Measurements from ENCODE around the gene HCFC1R1.
"Not testable (repeated sequence)": the region's sequence is repeated elsewhere in the genome, so short reads cannot be mapped to it uniquely, and the experiment has no call there.

HCFC1R1 gene

DNA sequence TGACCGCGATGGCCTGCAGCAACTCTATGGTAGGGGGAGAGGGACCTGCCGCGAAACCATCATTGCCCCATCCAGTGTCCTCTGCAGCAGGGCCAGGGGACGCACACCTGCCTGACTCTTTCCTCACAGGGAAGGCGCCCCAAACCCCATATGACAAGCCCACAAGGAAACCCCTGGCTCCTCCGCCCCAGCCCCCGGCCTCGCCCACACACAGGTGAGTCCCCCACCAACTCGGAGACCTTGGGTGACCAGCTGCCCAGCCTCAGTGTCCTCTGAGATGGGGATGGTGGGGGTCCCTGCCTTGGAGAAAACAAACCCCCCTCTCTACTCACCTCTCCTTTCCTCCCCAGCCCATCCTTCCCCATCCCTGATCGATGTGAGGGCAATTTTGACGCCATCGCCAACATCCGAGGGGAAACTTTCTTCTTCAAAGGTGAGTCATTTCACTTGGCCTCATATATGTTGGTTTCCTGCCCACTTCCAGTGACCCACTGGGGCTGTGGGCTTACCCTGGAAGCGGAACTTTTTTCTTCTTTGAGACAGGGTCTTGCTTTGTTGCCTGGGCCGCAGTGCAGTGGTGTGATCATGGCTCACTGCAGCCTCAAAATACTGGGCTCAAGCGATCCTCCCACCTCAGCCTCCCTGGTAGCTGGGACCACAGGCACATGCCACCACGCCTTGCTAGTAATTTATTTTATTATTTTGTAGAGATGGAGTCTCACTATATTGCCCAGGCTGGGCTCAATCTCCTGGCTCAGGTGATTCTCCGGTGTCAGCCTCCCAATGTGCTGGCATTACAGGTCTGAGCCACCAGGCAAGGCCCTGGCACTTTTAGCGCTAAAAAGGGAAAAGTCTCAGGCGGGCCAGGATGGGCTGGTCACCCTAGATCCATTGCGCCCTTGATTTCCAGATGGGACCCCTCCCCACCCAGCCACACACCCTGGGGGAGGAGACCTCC lies 33.7 kb upstream of the HCFC1R1 start:
- DNase-seq (ENCODE audit: low read depth) = no peak

DNA sequence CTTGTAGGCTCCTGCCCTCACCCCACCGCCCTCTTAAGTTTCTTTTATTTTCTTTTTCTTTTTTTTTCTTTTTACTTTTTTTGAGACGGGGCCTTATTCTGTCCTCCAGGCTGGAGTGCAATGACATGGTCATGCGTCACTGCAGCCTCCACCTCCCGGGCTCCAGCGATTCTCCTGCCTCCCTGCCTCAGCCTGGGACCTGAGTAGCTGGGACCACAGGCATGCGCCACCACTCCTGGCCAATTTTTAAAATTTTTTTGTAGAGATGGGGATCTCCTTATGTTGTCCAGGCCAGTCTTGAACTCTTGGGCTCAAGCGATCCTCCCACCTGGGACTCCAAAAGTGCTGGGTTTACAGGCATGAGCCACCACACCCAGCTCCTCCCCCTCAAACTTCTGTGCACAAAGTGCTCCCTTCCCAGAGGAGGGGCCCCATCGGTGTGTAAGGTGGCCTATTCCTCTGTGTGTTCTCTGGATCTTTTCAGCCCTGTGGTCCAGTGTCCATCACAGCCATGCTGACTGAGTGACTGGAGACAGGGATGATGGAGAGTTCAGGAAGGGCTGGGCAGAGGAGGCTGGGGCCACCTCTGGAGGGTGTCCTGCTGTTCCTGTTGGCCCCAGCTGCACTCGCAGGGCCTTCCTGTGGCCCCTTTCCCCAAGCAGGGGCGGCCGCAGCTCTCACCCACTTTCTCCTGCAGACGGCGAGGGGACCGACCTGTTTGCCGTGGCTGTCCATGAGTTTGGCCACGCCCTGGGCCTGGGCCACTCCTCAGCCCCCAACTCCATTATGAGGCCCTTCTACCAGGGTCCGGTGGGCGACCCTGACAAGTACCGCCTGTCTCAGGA lies 32.8 kb upstream of the HCFC1R1 start:
- no peak for DNase-seq (ENCODE audit: low read depth)

DNA sequence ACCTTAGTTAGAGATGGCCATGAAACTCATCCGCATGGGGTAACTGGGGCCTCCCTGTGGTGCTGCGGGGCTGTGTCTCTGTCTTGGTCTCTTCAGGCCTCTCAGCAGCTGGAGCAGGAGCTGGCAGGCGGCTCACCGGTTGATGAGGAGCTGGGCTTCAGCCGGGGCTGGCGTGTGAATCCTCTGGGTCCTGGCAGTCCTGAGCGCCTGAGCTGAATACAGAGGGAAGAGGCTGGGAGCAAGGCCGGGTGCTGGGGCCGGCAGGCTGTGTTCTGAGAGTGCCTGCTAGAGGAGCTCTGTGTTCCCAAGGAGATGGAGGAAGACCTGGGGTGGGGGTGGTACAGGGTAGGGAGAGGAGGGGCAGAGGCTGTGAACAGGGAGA lies 32.0 kb upstream of the HCFC1R1 start:
- DNase-seq (ENCODE audit: low read depth) = not testable (repeated sequence)

DNA sequence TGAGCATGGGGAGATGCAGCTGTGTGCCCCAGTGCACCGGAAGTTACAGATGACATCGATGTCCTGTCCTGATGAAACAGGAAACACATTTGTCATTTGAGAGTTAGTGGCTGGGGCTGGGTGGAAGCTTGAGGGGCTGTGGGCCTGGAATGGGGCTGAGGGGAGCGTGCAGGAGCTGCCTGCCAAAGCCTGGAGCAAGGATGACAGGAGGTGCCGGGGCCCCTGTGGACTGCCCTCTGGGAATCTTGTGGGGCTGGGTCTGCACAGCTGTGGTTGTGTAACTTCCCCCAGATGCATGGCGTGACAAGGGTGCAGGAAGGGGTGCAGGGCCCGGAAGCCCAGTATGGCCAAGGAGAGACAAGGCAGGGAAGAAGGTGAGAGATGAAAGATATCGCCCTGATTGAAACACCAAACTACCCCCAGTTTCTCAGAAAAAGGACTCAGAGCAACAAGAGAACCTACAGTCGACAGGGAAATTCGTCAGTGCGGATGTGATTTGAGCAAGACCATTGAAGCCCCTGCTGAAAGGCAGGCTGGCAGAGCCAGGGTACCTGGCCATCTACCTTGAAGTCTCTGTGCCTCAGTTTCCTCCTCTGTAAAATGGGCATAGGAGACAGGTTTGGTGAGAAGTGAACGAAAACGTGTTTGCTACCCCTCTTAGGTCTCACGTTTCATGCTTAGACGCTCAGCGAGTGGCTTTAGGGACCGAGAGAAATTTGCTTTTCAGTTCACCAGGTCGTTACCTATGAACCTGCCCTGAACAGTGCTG lies 31.4 kb upstream of the HCFC1R1 start:
- no peak for DNase-seq (ENCODE audit: low read depth)

DNA sequence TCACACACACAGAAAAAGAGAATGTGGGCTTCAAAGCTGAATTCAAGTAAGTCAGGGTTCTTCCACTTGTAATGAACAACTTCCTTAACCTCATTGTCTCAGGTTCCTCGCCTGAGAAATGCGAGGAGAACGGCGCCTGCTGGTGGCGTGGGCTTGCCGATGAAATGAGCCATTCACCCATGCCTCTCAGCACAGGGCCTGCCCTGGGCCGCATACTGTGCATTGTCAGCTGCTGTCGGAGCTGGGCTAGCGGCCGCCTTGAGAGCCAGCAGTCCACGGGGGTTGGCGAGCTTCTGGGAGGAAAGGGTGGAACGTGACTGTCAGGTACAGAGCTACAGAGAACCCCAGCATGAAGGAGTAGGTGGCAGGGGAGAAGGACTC lies 29.6 kb upstream of the HCFC1R1 start:
- DNase-seq (ENCODE audit: low read depth) = not testable (repeated sequence)

DNA sequence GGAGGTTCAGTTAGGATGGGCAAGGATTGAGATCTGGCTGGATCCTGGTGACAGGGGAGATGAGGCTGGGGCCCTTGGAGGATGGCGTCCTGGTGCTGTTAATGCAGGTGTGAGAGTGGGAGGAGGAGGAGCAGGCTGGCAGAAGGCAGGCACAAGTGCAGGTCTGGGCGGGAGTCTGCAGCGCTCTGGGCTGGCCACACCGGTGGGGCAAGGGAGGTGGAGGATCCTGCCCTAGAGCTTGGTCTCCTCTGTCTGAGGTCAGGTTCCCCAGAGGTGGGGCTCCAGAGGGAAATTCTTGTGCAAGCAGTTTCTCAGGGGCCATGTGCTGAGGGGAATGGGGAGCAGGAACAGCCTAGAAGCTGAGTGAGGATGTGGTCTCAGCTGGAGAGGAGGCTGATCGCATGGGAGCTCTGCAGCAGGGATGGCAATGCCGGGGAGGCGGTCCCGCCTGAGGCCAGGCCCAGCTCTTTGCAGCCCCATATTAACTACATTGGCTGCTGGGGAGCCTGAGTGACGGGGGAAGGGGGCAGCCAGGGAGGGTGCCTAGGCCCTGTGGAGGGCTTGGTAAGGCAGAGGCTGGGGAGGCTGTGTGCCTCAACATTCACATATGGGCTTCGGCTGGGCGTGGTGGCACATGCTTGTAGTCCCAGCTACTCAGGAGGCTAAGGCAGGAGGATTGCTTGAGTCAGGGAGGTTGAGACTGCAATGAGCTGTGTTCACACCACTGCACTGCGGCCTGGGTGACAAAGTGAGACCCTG lies 29.0 kb upstream of the HCFC1R1 start:
- not testable (repeated sequence) for DNase-seq (ENCODE audit: low read depth)

DNA sequence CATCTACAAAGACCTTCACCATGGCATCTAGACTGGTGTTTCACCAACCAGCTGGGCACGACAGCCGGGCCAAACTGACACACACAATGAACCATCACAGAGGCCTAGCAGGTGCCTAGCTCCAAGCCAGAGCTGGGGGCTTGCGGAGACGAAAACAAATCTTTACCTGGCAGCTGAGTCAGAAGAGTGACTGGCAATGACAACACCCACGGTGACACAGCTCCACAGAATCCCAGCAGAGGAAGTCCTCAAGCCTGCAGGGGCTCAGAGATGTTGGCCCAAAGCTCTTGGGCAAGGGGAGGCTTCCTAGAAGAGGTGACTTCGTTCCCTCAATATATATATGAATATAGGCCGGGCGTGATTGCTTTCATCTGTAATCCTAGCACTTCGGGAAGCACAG lies 27.8 kb upstream of the HCFC1R1 start:
- DNase-seq (ENCODE audit: low read depth) = no peak

DNA sequence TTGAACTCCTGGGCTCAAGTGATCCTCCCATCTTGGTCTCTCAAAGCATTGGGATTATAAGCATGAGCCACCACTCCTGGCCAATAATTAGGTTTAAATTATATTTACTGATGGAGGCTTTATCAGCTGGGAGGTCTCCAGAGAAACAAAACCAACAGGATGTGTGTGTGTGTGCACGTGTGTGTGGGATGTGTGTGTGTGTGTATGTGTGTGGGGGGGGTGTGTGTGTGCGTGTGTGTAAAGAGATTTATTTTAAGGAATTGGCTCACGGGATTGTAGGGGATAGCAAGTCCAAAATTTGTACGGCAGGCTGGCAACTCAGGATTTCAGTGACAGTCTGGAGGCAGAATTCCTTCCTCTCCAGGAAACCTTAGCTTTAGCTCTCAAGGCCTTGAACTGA lies 27.3 kb upstream of the HCFC1R1 start:
- DNase-seq (ENCODE audit: low read depth) = no peak

DNA sequence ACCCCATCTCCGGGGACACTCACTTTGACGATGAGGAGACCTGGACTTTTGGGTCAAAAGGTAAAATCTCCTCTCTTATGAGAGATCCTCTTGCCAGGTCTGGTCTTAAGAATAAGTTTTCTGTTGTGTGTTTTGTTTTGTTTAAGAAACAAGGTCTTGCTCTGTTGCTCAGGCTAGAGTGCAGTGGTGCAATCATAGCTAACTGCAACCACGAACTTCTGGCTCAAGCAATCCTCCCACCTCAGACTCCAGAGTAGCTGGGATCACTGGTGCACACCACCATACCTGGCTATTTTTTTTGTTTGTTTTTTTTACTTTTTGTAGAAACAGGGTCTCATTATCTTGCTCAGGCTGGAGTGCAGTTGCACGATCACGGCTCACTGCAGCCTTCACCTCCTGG lies 26.7 kb upstream of the HCFC1R1 start:
- no peak for DNase-seq (ENCODE audit: low read depth)

DNA sequence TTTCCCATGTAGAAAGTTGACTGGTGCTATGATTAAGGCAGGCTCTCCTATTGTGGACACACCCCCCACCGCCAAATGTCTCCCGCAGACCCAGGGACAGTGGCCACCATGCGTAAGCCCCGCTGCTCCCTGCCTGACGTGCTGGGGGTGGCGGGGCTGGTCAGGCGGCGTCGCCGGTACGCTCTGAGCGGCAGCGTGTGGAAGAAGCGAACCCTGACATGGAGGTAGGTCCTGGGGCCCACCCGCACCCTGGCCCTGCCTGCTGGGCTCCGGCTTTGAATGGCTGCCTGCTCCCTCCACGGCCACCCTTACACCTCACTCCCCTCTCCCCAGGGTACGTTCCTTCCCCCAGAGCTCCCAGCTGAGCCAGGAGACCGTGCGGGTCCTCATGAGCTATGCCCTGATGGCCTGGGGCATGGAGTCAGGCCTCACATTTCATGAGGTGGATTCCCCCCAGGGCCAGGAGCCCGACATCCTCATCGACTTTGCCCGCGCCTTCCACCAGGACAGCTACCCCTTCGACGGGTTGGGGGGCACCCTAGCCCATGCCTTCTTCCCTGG lies 26.3 kb upstream of the HCFC1R1 start:
- DNase-seq (ENCODE audit: low read depth) = no peak

DNA sequence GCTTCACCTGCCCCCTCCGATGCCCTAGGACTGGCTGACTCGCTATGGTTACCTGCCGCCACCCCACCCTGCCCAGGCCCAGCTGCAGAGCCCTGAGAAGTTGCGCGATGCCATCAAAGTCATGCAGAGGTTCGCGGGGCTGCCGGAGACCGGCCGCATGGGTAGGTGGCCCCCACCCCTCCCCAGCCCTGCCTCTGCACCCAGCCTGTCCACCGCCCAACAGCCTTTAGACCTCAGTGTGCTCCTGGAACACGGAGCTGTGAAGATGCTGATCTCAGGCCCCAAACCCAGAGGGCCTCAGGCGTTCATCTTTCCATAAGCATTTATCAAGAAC lies 23.6 kb upstream of the HCFC1R1 start:
- no peak for DNase-seq (ENCODE audit: low read depth)

DNA sequence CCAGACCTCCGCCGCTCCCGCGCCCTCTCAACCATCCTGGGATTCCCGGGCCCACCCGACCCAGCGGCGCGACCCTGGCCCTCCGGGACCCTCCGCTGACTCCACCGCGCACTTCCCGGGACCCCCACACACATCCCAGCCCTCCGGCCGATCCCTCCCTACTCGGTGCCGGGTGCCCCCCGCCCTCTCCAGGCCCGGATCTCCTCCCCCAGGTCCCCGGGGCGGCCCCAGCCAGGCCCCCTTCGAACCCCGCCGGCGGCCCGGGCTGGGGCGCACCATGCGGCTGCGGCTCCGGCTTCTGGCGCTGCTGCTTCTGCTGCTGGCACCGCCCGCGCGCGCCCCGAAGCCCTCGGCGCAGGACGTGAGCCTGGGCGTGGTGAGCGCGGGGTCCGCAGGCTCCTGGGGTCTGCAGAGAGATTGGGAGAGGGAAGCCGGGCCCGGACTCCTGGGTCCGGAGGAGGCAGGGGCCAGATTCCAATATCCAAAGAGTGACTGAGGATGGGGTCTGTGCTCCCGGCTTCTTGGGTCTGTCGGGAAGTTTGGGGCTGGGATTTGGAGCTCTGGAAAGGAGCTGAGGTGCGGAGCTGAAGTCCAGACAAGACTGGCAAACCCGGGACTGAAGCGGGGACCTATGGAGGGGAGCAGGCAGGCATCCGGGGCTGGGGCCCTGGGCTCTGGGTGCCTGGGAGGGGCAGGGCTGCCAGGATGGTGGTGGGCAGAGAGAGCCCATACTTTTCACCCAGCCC lies 23.1 kb upstream of the HCFC1R1 start:
- no peak for DNase-seq (ENCODE audit: low read depth)

DNA sequence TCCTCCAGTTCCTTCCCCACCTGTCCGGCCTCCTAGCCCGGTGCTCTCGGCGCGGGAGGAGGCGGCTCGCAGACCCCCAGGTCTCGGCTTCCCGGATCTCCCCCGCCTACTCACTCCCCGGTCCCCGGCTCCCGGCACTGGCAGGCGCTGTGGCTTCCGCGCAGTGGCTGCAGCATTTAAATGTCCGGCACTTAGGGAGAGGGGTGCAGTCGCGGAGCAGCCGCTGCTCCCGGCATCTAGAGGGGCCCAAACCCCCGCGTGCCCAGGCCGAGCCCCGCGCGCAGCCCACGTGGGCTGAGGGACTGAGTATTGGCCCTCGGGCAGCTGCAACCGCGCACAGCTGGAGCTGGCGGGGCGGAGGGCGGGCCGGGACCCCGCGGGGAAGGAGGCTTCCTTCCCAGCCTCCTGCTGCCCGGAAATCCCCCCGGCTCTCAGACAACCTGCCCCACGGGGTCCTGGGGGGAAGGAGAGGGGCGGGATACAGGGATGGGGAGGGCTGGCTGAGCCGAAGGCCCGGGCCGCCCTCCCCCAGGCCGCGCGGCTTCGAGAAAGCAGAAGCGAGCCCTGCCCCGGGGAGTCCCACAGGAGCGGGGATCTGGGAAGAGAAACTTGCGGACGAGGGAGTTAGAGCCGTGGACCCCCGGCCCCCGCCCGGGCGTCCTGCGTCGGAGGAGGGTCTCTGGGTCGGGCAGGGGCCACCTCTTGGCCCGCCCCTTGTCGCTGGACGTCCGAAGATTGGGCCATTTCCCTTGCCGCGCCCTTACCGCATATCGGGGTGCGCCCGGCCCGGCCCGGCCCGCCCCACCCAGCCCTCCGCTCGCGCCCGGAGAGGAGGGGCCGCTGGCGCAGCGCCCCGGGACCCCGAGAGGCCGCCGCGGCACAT lies 22.3 kb upstream of the HCFC1R1 start, which contains the start of gene MMP25:
MMP25 (plus strand) TSS at position 804 of the 883 bp plus-strand sequence. CDS start 357 bp downstream, outside the sequence.
- DNase-seq (ENCODE audit: low read depth) = no peak

DNA sequence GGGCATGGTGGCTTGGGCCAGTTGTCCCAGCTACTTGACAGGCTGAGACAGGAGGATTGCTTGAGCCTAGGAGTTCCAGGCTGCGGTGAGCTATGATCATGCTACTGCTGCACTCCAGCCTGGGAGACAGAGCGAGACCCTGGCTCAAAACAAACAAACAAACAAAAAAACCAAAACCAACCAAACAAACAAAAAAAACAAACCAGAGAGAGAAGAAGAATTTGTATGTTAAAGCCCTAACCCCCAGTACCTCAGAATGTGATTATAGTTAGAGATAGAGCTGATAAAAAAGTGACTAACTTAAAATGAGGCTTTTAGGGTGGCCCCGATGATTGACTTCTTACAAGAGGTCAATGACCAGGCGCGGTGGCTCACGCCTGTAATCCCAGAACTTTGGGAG lies 21.0 kb upstream of the HCFC1R1 start:
- DNase-seq (ENCODE audit: low read depth) = no peak

DNA sequence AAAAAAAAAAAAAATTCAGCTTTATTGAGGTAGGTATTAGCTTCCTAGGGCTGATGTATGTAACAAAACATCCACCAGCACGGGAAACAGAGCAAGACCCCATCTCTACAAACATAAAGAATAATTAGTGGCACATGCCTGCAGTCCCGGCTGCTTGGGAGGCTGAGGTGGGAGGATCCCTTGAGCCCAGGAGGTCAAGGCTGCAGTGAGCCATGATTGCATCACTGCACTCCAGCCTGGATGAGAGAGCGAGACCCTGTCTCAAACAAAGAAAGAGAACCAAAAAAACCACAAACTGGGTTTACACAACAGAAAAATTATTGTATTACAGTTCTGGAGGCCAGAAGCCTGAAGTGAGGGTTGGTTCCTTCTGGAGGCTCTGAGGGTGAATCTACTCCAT lies 18.6 kb upstream of the HCFC1R1 start:
- no peak for DNase-seq (ENCODE audit: low read depth)

DNA sequence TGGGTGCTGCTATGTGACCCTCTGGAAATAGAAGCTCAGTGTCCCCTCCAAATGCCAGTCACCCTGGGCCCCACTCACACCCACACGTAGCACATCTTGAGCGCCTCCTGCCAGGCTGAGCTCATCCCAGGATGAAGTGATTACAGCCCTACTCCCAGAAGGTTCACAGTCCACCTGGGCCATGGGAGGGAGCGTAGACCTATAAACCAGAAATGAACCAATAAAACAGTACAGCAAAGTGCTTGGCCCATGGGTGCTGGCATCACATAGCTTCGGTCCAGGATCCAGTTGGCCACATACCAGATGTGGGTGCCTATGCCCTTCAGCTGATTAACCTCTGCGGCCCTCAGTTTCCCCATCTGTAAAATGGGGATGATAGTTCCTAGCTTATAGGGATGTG lies 15.2 kb upstream of the HCFC1R1 start:
- no peak for DNase-seq (ENCODE audit: low read depth)

DNA sequence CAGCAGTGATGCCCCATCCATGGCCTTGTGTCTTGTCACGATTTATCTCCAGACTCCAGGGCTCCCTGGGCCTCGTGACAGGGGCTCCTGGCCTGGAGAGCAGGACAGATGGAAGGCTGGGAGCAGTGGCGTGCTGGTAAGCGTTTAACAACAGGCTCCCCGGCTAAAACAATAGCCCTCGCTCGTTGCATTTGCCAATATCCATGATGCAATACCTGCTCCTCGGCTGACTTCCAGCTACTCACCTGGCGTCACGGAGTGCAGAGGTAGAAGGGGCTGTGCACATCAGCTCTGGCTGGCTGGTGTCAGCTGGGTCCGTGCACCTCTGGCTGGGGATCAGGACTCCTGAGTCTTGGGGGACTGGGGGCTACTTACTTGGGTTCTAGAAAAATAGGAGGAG lies 14.5 kb upstream of the HCFC1R1 start:
- DNase-seq (ENCODE audit: low read depth) = no peak

DNA sequence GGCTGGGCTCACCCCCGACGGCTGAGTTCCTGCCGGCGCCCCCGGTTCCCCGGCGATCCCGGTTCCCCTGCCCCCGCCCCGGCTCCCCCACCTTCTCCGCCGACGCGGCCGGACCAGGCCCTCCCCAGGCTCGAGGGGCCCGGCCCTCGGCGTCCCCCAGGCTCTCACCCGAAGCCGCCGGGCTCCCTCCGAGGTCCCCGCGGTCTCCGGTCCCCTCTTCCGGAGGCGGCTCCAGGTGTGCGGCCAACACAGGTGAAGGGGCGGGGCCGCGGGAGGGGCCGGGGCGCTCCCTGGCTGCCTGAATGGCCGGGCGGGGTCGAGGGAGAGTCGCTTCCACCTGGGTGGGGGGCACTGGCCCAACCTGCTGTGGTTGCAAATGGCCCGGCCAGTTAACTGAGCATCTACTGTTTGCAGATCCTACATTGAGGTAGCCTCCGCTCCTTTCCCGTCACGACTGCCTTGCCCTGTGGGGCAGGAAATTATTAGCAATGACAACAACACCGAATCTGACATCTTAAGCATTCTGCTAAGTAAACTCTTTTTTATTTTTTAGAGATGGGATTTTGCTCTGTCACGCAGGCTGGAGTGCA lies 13.1 kb upstream of the HCFC1R1 start, which contains the start of gene BICDL2:
BICDL2 (minus strand) TSS at position 219 of the 590 bp plus-strand sequence. CDS start 1,448 bp downstream, outside the sequence.
- DNase-seq (ENCODE audit: low read depth) = no peak

Measured in fibroblast of the conjunctiva (primary cell).